ENCODE data around the gene RNF26.
A peak's percentile ranks its signal among the peaks of the same experiment; 100 is the strongest.

The RNF26 gene

DNA sequence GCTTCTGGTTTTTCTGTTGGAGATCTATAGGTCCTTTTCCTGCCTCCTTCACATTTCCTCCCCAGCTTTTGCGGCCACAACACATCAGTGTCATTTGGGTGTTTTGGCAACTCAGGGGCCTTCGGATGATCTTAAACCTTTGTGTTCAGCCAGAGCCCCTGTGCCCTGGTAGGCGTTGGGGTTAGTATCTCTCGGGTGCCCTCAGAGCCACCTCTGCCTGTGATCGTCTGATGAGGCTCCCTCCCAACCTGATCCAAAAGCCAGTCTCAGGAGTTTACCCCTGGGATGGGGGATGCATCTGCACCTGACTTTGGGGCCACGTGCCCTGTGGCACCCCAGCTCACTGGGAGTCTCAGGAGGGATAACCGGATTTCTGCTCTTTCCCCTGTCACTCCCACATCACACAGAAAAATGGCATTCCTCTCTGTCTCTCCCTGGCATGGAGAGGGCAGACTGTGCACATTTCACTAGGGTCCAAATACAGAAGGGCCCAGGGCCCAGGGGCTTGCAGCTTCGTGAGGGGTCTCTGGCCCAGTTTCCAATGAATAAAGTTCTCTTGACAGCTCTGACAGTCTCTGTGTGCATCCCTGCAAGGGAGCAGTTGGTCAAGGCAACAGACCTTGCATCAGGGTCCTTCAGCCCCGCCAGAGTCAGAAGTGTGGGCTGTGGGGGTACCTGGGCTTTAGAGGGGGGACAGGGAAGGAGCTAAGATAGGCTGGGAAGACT is 2.6 kb downstream of the RNF26 start:
- DNase-seq (ENCODE audit: low read depth in 3 of 3): no peak

DNA sequence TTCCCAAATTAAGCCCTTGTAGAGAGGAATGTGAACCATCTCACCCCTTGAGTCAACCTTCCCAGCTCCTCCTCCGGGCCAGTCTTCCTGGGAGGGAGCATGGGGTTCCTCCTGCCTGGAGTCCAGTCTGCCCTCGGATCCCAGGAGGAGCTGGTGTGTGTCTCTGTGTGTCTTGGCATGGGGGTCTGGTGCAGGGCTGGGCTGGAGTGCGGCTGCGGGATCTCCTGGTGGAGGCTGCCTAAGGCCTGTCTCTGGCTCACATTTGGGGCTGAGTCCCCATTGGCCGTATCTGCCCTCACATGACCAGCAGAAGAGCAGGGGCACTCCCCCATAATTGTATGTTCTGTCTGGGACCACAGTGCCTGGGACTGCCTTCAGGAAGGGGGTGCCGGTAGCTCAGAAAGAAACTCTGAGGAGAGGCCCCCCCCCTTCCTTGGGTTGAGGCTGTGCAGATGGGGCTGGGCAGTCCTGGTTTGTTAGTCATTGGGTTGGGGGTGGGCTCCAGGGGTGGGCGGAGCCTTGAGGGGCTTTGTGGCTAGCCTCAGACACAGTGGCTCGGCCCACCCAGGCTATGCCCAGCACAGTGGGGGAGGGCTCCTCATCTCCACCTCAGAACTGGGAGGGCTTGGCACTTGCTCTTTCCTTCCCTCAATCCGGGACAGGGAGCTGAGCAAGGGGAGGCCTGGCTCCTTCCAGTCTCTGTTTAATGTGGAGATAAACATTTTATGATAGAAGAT is 3.4 kb downstream of the RNF26 start:
- no peak for DNase-seq (ENCODE audit: low read depth in 3 of 3)

DNA sequence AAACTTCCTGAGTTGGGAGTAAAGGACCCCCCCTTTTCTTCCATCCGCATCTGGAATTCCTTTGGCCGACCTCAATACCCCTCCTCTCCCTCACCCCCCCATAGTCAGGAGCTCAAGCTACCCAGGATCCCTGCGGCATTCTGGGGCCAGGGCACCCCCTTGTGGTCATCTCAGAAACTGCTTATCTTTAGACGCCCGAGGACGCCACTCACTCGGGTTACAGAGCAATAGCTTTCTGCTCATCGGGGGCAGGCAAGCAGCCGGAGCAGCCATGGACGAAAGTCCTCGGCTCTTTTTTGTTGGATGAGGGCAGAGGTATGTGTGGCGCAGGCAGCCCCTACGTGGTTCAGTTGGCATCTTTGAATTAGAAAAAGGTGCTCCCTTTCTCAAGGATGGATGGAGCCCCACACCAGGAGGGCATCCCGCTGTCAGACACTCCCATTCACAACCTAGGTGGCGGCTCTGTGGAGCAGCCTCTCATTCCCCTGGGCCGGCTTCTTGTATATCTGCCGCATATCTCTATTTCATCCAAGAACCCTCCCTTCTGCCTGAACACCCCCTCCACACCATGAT is 4.1 kb downstream of the RNF26 start:
- peak in 2 of 3 experiments; percentile 42 to 45 for DNase-seq (ENCODE audit: low read depth in 3 of 3)

DNA sequence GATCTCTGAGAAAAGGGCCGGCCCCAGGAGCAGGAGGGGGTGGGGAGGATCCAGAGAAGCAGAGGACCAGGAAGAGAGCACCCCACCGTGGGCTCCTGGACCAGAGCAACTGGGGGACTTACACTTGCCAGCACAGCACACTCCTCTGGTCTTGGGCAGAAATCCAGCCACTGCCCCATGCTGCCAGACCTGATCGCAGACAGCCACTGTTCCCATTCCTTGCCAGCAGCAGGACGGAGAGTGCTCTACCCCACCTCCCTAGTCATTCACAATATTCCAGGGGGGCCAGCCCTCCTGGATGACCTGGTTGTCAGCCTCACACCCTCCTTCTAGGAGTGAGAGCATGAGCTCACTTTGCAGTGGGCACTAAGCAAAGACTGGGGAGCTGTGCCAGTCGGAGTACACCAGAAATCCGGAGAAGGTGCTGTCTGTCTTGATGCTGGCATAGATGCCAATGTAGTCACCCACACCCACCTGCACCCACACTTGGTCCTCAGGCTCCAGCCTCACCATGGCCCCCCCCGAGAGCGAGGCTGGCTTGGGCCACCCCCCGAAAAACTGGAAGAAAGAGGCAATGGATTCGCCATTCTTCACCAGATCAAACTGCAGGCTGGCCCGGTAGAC is 4.8 kb downstream of the RNF26 start:
- DNase-seq (ENCODE audit: low read depth in 3 of 3): no peak

DNA sequence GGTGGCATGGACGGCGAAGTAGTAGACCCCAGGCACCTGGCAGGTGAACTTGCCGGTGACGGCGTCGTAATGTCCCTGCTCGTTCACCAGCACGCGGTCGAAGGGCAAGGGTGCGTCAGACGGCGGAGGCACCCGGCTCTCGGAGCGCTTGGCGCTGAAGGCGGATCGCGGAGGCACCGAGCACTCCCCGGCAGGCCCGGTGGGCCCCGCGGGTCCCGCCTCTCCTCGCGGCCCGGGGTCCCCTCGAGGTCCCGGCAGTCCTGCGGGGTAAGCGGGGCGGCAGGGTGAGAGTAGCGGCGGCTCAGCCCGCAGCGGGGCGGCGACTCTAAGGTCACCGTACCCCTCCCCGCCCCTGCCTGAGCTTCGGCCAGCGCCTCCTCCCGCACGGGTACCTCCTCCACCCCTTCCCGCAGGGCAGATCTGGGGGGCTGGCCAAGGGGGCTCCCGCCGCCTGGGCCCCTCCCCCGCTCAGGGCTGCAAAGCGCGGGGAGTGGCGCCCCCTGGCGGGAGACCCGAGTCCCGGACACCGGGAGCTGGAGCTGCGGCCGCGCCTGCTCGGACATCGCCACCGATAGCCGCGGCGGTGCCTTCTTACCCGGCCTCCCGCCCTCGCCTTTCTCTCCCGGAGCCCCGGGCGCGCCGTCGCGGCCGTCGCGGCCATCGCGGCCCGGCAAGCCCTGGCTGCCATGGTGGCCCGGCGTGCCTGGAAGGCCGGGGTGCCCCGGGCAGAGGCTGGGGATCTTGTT is 5.4 kb downstream of the RNF26 start:
- no peak for DNase-seq (ENCODE audit: low read depth in 3 of 3)

DNA sequence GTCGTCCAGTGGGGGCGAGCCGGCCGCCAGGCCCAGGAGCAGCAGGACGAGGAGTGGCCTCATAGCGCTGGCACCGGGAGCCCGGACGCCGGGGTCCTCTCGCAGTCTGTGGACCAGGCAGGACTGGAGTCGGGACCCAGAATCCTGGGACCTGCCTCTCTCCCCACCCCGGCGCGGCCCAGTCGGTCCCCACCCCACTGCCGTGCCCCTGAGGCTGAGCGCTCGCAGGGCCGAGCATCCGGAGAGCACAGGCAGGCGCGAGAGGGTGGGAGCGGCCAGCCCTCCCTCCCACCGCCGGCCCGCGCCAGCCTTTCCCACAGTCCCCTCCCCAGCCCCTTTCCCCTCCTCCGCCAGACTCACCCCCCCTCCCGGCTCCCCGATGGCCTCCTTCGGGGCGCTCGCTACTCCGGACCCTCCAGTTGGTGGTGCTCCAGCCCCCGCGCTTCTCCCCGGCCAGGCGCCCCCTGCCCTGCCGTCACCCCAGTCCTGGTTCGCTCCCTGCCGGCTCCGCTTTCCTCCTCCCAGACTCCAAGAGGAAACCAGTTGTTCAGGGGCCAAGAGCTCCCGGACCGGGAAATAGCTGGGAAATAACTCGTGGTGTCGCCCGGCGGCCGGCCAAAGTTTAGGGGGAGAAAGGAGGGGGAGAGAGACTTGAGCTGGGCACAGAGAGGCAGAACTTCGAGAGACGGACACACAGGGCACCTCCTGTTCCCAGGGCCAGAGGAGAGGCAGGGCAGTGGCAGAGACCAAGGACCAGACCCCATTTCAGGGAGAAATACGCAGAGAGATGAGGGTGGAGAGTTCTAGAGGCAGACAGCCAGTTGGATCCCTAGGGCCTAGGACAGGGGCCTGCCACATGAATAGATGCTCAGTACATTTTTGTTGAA is 6.3 kb downstream of the RNF26 start, which contains the start of gene C1QTNF5:
TSS of gene C1QTNF5 (minus strand) at position 549 of the 887 bp plus-strand sequence. CDS start at position 63, 486 bp downstream.
- DNase-seq (ENCODE audit: low read depth in 3 of 3): no peak

DNA sequence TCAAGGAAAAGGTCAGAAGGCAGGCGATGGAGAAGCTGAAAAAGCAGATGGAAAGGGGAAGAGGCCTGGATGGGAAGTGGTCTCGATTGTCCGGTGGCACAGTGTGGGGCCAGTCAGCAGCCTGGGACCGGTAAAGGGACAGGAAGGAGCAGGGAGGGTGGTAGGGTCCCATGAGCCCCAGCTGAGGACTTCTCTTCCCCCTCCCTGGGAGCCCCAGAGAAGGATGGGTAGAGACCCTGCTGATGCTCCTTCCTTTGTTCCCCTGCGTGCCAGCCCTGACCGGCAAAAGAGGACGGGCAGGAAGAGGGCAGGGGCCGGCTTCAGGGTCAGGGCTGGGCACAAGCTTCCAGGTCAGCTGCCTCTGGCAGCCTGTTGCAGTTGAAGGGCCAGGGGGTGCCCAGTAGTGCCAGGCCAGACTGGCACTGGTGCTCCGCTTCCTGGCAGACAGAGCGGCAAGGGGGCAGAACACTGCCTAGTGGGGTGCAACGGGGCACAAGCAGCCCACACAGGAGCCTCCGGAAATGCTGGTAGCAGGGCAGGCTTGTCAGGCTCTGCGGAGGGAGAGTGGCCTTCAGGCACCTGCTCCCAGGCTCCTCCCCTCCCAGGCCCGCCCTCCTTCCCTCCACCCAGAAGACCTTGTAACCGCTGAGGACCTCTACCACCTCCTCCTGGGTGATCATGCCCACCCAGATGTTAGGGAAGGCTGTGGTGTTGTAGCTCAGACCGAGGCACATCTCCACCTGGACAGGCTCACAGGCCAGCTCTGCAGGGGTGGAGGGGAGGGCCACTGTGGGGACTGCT is 7.1 kb downstream of the RNF26 start:
- DNase-seq (ENCODE audit: low read depth in 3 of 3): no peak

DNA sequence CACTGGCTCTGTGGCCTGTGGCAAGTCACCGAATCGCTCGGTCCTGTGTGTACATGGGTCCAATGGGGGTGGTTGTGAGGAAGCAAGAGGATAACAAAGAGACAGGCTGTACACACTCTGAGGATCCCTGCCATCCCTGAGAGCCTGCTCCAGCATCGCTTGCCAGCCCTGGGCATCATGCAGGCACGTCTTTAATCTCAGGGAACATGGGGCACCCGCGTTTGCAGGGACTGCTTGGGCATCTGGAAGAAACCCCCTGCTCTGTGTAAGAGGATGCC is 7.6 kb downstream of the RNF26 start:
- DNase-seq (ENCODE audit: low read depth in 3 of 3): no peak

DNA sequence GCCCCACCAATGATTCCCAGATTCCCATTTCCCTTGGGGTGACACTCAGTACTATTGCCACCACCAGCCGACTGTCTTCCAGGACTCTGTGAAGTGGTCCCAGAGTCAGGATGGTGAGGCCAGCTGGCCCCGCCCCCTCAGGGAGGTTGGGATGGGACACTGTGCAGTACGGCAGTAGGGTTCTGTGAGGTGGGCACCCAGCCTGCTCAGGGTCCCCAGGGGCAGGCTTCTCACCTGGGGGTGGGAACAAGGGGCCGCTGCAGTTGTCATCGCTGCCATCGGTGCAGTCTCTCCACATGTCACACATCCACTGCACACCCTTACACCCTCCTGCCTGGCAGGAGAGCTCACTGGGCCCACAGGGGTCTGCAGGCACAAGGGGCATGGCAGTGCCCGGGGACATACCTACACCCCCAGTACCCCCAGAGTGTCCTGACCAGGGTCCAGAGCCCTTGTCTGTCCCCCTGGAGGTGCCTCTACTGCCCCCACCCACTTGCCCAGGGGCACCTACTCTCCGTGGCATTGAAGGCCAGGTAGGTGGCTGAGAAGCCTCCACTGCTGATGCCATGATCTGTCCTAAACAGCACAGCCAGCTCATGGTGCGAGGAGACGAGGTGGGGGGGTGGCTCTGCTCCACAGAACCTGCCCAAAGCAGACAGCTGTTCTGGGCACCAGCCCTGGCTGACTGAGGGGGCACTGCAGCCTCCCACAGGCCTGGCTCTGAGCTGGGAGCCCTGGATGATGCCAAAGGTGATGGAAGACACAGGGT is 8.2 kb downstream of the RNF26 start:
- no peak for DNase-seq (ENCODE audit: low read depth in 3 of 3)

DNA sequence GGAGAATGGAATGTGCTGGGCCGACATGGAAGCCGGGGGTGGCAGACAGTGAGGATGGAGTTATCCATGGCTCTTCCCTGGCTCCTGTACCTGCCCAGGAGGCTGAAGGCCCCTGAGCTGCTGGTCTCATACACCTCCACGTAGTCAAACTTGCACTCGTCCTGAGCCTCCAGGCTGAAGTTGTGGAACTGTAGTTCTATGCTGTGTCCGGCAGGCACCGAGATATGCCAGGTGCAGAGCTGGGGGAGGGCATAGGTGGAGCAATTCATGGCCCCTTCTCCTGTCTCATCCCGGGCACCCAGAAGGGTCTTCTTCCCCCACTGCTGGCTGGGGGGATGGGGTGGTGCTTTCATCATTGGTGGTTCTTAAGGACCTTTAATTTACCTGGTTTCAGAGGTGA is 9.4 kb downstream of the RNF26 start:
- DNase-seq (ENCODE audit: low read depth in 3 of 3): no peak

DNA sequence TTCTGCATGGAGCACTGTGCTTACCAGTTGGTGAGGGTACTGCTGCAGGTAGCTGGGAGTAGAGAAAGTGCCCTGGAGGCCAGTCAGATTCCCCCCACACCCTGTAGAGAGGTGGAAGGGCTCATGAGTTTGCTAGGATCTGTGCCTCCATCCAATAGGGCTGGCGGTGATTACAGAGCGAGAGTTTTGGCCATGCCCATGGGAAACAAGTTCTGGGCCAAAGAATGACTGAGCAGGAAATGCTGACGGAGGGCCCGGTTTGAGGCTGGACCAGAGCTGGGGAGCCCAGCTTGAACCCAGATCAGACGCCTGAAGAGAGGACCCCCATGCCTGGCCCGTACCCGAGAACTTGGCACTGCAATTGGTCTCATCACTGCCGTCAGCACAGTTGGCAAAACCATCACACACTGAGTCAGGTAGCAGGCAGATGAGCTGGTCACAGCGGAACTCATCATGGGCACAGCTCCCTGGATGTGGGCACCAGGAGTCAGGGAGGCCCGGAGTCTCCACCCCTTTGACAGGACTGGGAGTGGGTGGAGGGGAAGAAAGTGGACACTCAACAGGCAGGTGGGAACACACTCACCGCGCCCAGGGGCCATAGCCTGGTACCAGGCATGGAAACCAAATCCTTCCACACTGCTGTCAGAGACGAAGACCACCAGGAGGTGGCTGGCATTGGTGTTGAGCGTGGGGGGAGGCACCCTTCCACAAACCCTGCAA is 10.1 kb downstream of the RNF26 start:
- DNase-seq (ENCODE audit: low read depth in 3 of 3): no peak

DNA sequence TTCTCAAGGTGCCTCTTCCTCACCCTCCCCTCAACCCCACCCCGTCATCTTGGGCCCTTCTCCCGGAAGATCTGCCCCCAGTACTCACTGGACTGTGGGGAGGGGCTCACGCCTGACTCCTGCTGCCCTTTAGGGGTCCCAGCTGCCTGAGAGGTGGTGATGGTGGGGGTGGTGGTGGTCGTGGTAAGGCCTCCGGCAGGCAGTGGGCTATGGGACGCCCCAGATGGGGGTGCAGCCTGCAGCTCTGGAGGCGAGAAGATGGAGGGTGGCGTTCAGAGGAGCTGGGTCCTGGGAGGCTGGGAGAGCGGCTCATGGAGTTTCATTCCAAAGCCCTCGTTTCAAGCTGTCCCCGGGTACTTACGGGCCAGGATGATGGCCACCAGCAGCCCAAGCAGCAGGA is 11.4 kb downstream of the RNF26 start:
- no peak for DNase-seq (ENCODE audit: low read depth in 3 of 3)

DNA sequence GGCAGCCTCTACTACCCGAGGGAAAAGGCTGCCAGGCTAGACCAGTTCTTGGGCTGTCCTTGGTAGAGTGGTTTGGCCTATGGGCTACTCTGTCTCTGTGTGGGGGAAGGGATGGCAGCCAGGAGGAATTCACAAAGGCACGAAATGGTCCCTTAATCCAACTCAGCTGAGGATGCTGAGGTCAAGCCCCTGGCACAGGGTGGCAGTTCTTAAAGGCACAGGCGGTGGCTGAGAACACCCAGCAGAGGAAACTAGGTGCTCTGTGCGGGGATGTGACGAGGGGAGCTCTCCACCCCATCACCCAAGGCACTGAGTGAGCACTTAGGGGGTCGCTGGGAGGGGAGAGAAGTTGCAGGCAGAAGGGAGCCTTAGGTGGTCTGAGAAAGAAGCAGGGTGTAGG is 12.3 kb downstream of the RNF26 start, which contains the start of gene MFRP:
TSS of gene MFRP (minus strand) at position 101 of the 400 bp plus-strand sequence. CDS start 192 bp downstream, outside the sequence.
- DNase-seq (ENCODE audit: low read depth in 3 of 3): no peak

DNA sequence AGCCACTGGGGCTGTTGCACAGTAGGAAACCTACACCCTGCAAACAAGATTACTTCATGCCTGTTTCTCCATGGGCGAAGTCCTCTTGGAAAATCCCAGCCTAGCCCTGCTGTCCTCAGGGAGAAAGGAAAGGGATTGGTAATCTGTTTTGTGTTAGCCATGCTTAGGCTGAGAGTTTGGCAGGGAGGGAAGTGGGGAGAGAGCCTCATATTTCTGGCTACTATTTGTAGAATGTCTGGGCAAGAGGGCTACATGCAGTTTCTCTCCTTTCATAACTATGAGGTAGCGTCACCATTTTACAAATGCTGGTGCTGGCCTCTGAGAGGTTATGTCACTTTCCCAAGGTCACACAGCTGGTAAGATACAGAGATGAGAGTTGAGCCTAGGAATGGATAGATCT is 12.9 kb downstream of the RNF26 start:
- DNase-seq (ENCODE audit: low read depth in 3 of 3): no peak

DNA sequence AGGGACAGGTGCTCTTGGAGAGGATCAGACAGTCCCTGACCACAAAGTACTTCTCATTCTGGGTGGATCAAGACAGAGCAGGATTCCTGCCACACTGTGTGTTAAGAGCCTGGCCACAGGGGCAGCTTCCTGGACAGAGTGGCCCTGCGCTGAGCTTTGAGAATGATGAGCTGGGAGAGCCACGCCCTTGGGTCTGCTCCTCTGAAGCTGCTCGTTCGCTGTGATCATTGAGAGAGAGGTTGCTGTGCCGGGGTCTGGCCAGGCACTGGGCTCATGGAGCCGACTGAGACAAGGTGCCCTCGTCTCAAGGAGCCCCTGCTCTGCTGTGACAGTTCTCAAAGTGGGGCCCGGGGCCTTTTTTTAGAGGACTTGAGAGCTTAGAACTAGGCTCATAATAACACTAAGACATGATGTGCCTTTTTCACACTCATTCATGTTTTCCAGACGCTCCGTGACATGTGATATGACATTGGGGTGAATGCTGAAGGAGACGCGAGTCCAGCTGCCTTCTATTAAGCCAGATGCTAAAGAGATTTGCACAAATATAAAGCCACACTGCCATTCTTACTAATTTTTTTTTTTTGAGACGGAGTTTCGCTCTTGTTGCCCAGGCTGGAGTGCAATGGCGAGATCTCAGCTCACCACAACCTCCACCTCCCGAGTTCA is 13.7 kb downstream of the RNF26 start:
- no peak for DNase-seq (ENCODE audit: low read depth in 3 of 3)

DNA sequence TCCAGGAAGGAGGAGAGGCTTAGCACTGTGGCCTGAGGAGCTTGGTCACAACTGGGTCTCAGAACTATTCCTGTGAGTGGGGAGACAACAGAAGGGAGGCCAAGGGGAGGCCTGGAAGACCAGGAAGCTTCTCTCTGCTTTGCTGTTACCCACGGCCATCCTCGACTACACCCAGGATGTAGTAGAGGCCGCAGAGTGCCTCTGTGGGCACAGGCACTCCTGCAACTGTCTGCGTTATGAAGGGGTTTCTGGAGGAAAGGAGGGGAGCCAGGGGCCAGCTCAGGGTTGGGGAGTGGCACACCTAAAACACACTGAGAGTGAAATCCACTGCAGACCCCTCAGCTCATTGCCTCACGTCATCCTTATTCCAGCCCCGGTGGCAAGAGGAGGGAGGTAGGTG is 16.0 kb downstream of the RNF26 start:
- no peak for DNase-seq (ENCODE audit: low read depth in 3 of 3)

DNA sequence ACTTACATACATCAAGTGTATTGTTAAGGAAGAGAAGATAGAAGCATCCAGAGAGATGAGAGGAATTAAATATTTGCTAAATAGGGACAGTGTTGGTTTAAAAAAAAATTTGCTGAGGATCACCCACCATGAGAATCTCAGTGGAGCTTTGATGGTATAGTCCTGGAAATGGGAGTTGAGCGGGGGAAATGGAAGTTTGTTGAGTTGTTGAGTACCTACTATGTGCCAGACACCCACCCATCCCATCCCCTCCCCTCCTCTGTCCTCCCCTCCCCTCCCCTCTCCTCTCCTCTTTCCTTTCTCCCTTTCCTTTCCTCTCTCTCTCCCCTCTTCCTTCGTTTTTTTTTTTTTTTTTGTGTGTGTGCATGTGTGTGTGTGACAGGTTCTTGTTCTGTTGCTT is 16.9 kb downstream of the RNF26 start:
- no peak for DNase-seq (ENCODE audit: low read depth in 3 of 3)

DNA sequence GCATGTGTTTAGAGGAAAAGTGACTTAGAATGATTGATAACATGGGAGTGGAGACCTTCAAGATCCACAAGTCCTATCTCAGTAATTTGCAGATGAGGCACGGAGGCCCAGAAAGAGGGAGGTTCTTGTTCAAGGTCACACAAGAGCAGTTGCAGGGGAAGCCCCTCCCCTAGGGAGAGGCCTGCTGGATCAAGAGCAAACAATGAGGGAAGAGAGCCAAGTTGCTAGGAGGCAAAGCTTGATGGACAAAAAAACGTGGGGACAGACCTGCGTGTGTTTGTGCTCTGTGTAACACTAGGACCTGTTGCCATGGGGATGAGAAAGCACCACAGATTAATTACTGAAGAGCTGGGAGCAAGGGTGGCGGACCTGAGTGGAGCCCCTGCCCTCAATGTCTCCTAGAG is 18.5 kb downstream of the RNF26 start:
- DNase-seq (ENCODE audit: low read depth in 3 of 3): no peak
